HepG2 (cell line): ENCODE results near the gene MGMT. TPM values are rescaled to one million over a fixed set of nuclear protein-coding genes. Genes with fewer than 3 reads are reported as not detected.

ENCODE experiments used
- ATF6 ChIP-seq: sonication (generic); formaldehyde crosslinking; conservative IDR thresholded peaks from 2 replicates; pipeline ENCODE4 v1.4.0; 2020; ENCODE audit warnings: missing genetic modification reagents
- IKZF4 ChIP-seq: sonication (generic); formaldehyde crosslinking; IDR thresholded peaks from 2 replicates; pipeline ENCODE4 v1.5.1; 2020; ENCODE audit warnings: borderline replicate concordance, mild to moderate bottlenecking, low read depth, missing genetic modification reagents; ENCODE audit errors: not compliant biosample characterization
- MXD4 ChIP-seq: IDR thresholded peaks from 2 replicates; pipeline ENCODE4 v1.6.1; 2016; ENCODE audit warnings: mild to moderate bottlenecking, missing biosample characterization, missing genetic modification reagents
- NCOA2 ChIP-seq: sonication (generic); formaldehyde crosslinking; IDR thresholded peaks from 2 replicates; pipeline ENCODE4 v1.8.0; 2022; ENCODE audit warnings: inconsistent platforms
- ZFYVE20 ChIP-seq: sonication (generic); formaldehyde crosslinking; IDR thresholded peaks from 2 replicates; pipeline ENCODE4 v1.8.0; 2023; ENCODE audit warnings: low read depth, mild to moderate bottlenecking, moderate library complexity, missing genetic modification reagents, borderline replicate concordance
- polyA plus RNA-seq, 8 experiments: library from polyadenylated mRNA; depleted of rRNA in 3 of 8; stranded (reverse) in 7 of 8; unstranded in 1 of 8; fragments of >200 nt; fragmentation: Illumina TruSeq in 4 of 8; extraction: Trizol in 4 of 8; gene quantifications; 2 replicates each; pipeline versions ENCODE4 v1.2.1 to v1.2.3, GENCODE V29; 2011 to 2016; ENCODE audit warnings: low read depth in 4 of 8, missing spikeins in 1 of 8, mixed read lengths in 1 of 8; ENCODE audit not compliant: insufficient read depth in 1 of 8
- total RNA-seq, 5 experiments: library from RNA; depleted of rRNA; stranded (reverse); fragments of >200 nt; fragmentation: Illumina TruSeq; extraction: Trizol; gene quantifications; 2 replicates each; pipeline ENCODE4 v1.2.3, GENCODE V29; 2016; ENCODE audit warnings: low read depth in 1 of 5
- TF ChIP-seq, protein P1 (sequence below): sonication (generic); formaldehyde crosslinking; IDR thresholded peaks from 2 replicates; pipeline ENCODE4 v1.5.1; 2020; ENCODE audit warnings: mild to moderate bottlenecking, moderate library complexity, missing genetic modification reagents
- TF ChIP-seq, protein P2 (sequence below): sonication (generic); formaldehyde crosslinking; IDR thresholded peaks from 2 replicates; pipeline ENCODE4 v1.4.0; 2020; ENCODE audit warnings: missing genetic modification reagents

Gene MGMT
- total and polyA plus RNA-seq, 2 of the 13 experiments (the other 11 are each of a cell fraction or from before 2014, with no cell fraction given) = 12.0 to 19.5 TPM

GRCh38 chr10:129530581-129530980, 63.5 kb downstream of the MGMT start (continued):
- TF ChIP-seq, protein P1, sequence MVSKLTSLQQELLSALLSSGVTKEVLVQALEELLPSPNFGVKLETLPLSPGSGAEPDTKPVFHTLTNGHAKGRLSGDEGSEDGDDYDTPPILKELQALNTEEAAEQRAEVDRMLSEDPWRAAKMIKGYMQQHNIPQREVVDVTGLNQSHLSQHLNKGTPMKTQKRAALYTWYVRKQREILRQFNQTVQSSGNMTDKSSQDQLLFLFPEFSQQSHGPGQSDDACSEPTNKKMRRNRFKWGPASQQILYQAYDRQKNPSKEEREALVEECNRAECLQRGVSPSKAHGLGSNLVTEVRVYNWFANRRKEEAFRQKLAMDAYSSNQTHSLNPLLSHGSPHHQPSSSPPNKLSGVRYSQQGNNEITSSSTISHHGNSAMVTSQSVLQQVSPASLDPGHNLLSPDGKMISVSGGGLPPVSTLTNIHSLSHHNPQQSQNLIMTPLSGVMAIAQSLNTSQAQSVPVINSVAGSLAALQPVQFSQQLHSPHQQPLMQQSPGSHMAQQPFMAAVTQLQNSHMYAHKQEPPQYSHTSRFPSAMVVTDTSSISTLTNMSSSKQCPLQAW = no peak
- TF ChIP-seq, protein P2, sequence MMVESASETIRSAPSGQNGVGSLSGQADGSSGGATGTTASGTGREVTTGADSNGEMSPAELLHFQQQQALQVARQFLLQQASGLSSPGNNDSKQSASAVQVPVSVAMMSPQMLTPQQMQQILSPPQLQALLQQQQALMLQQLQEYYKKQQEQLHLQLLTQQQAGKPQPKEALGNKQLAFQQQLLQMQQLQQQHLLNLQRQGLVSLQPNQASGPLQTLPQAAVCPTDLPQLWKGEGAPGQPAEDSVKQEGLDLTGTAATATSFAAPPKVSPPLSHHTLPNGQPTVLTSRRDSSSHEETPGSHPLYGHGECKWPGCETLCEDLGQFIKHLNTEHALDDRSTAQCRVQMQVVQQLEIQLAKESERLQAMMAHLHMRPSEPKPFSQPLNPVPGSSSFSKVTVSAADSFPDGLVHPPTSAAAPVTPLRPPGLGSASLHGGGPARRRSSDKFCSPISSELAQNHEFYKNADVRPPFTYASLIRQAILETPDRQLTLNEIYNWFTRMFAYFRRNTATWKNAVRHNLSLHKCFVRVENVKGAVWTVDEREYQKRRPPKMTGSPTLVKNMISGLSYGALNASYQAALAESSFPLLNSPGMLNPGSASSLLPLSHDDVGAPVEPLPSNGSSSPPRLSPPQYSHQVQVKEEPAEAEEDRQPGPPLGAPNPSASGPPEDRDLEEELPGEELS = no peak
- no peak for TF ChIP-seq ATF6 (CRISPR knock-in tag)
- no peak for TF ChIP-seq MXD4 (CRISPR knock-in tag)
- TF ChIP-seq ZFYVE20 = no peak
- TF ChIP-seq NCOA2 = no peak
- no peak for TF ChIP-seq IKZF4 (CRISPR knock-in tag)
